NOMO-1 treated with DMSO at 0.1 percent for 48 hours (cell line): ENCODE data around the gene TUBB.

ENCODE experiments used
- DNase-seq: peaks from one replicate; lab custom pipeline; 2025; ENCODE audit not compliant: unreplicated experiment; lab: John Stamatoyannopoulos, UW

TUBB gene

GRCh38 chr6:30687659-30688431 lies 32.3 kb upstream of the TUBB start:
- DNase-seq, result no peak

DNA sequence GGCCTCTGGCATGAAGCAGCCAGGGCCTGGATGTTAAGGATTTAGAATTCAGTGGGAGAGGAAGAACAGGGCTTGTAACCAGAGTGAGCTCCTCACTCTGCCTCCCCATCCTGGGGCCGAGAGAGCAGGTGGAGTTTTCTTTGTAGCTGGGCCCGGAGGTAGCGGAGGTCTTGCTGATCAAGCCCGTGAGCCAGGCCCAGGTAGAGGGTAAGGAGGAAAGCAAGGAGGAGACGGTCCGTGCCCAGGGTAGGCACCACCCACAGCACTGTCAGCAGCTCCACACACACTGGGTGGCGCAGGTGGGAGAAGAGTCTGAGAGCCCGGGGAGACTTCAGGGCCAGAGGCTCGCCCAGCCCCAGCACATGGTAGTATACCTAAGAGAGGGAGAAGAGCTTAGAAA lies 31.6 kb upstream of the TUBB start:
- DNase-seq, result no peak

DNA sequence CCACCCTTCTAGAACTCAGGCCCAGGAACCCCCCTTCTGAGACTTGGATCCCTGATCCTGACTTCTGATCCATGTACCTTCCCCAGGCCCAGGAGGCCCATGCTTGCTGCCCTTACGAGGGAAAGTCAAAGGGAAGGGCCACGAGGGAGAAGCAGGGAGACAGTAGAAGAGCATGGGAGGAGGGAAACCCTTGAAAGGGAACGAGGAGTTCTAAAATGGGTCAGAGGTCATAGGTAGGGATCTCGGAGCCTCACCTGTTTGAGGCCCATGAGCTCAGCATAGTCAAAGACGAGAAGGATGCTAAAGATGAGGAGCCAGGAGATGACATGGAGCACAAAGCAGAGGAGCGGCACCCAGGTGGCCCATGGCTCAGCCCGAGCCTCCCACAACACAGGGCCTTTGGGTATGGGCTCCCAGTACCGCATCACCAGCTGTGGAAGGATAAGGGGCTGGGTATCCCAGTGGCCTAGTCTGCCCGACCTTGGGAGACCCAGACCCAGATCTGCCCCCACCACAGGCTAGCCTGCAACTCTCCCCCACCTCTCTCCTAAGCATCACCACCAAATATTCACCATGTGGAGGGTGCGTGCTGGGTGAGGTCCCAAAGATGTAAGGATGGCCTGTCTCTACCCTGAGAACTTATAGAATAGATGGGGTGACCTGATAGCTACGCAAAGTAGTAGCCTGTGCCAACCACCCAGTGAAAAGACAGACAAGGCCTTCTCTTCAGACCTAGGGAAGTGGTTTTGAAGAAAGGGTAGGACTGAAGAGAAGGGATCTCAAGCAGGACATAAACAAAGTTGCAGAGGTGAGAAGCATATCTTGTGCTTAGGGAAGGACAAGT lies 30.9 kb upstream of the TUBB start:
- DNase-seq, result no peak

GRCh38 chr6:30689985-30690384 lies 30.2 kb upstream of the TUBB start:
- no peak for DNase-seq

- peak; percentile 78 for DNase-seq
Measured at GRCh38 chr6:30690403-30691207, 29.5 kb upstream of the TUBB start, which contains the start of gene NRM. Gene NRM (minus strand): TSS chr6:30690984. CDS start chr6:30690974, 10 bp downstream.

DNA sequence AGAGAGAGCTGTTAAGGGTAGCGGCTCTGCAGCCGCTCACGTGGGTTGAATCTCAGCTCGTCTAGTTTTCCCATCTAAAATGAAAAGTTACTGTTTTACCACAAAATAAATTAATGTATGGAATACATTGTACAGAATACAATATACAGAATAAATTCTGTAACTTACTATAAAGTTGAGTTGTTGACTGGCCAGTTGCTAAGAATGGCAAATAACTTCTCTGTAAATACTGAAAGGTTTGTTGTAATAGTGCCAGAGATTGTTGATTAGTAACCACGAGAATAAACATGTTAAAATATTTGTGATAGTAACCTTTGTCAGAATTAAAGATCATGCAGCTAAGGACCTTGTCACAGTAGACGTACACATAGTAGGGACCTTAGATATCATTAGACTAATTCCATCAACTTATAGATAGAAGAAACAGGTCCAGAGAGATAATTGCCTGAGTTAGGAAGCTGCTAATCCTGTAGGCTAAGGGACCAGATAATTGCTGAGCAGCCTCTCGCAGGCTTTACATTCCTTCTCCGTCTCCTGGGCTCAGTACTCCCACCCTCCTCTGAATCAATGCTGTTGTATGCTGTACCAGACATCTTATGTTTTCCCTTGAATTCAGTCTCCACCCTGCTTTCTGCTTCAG lies 28.8 kb upstream of the TUBB start:
- DNase-seq, result no peak

DNA sequence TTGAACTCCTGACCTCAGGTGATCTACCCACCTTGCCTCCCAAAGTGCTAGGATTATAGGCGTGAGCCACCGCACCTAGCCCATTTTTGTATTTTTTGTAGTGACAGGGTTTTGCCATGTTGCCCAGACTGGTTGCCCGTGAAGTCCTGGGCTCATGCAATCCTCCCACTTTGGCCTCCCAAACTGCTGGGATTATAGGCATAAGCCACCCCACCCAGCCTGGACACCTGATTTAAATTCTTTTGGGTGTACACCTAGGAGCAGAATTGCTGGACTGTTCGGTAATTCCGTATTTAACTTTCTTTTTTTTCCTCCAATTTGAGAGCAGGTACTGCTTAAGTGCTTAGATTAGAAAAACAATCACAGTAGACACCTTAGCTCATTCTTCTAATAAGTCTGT lies 23.7 kb upstream of the TUBB start:
- no peak for DNase-seq

DNA sequence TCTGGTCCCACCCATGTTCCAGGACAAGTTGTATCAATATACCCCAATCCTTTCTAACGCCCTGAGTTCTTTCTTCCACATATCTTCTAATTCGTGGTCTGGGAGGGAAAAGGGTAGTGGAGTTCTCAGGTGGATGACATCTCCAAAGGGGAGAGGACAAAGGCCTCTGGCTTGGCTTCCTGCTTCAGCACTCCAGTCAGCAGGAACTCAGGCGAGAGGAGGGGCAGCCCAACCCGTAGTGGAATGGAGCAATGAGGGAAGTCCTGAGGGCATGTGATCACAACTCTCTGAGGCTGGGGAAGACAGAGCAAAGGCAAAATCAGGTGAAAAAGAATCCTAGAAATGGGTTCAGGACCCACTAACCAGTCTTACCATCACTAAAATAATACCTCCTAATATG lies 19.8 kb upstream of the TUBB start:
- DNase-seq, result no peak

DNA sequence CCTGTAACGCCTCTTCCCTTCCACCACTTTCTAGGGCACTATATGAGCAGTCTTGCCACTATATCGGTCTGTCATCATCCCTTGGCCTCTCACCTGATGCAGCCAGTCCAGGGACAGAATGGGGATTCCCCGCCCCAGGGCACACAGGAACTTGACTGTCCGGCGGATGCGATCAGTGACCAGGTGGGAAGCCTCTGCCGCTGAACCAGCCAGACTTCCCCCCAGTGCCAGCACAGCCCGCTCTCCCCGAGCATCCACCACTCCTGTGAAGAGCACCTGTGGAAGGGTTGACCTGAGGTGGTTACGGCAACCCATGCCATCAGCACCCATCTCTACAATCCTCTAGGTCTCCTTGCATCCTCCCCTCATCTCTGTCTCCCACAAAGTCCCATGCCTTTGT lies 17.1 kb upstream of the TUBB start:
- DNase-seq, result no peak

GRCh38 chr6:30703821-30704220 lies 16.3 kb upstream of the TUBB start:
- DNase-seq, result no peak

DNA sequence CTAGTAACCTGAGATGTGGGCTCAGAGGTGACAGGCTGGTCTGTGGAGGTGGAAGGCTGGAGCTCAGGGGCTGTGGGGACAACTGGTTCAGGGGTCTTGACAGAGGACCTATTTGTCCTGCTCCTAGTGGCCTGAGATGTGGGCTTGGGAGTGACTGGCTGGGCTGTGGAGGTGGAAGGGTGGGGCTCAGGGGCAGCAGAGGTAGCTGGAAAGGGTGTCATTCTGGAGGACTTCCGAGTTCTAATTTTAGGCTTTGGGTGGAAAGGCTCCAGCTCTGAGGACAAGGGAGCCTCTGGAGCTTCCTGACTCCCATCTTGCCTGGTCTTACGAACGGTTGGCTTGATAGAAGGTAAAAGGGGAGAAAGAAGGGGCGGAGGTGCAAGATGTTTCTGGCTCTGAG lies 14.5 kb upstream of the TUBB start:
- no peak for DNase-seq

GRCh38 chr6:30707281-30707850 lies 12.8 kb upstream of the TUBB start:
- no peak for DNase-seq

DNA sequence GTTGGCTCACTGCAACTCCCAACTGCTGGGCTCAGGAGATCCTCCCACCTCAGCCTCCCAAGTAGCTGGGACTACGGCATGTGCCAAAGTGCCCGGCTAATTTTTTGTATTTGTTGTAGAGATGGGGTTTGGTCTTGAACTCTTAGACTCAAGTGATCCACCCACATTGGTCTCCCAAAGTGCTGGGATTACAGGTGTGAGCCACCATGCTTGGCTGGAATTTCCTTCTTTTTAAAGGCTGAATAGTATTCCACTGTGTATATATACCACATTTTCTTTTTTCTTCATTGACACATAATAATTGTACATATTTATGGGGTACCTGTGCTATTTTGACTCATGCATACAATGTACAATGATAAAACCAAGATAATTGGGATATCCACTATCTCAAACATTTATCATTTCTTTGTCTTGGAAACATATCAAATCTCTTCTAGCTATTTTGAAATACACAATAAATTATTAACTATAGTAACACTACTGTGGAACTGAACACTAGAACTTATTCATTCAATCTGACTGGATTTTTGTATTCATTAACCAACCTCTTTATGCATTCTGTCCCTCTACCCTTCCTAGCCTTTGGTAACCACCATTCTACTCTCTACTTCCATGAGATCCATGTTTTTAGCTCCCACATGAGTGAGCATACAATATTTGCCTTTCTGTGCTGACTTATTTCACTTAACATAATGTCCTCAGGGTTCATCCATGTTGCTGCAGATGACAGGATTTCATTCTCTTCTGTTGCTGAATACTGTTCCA lies 10.9 kb upstream of the TUBB start:
- no peak for DNase-seq

GRCh38 chr6:30711758-30712380 lies 8.3 kb upstream of the TUBB start:
- DNase-seq, result no peak

DNA sequence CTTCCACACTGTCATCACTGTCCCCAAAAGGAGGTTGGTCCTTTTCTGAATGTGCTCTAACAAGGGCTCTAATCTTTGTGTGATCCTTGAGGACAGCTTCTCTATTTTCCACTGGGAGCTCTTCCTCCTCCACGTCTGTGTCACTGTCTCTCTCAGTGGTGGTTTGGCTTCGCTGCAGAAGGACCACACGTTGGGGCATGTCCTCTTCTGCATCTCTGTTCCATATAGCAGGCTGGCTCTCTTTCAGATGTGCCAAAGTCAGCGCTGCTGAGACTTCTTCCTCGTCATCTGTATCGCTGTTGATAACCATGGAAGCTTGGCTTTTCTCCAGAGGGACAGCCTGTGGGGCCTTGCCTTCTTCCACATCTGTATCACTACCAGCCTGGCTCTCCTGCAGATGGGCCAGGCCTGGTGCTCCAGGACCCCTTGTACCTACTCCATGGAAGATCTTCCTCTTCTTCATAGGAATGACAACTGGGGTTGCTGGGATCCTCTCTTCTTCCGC lies 7.7 kb upstream of the TUBB start:
- no peak for DNase-seq

DNA sequence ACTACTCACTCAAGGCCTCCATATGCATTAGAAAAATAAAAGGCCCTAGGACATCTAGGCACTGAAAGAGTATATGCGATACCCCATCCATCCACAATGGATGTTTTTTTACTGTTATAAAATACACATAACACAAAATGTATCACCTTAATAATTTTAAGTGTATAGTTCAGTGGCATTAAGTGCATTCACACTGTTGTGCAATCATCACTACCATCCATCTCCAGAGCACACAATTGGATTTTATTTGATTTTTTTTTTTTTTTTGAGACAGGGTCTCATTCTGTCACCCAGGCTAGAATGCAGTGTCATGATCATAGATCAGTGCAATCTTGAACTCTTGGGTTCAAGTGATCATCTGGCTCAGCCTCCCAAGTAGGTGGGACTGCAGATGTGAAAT lies 5.9 kb upstream of the TUBB start:
- DNase-seq, result no peak

DNA sequence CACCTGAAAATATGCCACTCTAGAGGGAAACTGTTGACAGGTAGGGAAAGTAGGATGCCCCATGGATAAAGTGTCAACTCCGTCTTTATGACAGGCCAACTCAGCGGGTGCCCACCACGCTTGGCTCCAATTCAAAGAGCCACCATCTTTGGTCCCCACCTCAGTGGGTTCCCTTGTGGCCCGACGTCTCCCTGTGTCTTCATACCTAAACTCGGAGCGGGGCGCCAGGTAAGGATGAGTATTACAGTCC lies 3.3 kb upstream of the TUBB start:
- DNase-seq, result no peak

DNA sequence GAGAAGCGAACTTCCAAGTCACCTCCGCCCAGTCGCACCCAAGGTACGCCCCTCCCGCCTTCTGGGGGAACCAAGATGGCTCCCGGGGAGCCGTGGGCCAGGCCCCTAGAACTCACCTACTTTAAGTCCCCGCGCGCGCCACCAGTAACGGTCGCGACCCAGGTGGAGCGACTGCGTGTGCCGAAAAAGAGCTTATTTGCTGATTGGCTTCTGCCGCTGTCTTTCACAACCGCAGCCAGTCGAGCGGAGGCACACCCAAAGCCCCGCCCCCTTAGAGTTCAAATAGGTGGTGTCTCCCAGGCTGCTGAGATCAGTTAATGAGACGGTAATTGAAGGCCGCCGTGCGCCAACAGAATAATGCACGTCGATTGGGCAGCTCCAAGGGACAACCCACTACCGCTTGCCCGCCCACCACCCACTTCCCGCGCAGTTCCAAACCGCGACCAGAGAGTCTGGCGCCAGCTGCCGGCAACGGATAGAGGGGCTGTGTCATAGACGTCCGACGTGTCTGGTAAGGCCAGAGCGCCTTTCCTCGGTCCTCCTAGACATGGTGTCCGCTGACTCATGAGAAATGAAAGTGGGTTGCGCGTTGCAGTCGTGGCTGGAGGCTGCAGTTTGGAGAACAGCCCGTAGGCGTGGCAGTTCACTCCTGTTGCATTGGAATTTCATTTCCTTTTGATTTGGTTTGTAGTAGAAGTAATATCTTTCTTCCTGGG lies 2.9 kb upstream of the TUBB start, which contains the start of gene MDC1:
MDC1 (minus strand) TSS at position 153 of the 716 bp plus-strand sequence. CDS start 2,106 bp downstream, outside the sequence.
- peak; percentile 100 for DNase-seq
